GM18873 (cell line): ENCODE results near the gene CAPN1.
A peak's percentile ranks its signal among the peaks of the same experiment; 100 is the strongest.
"Not testable (repeated sequence)": the region's sequence is repeated elsewhere in the genome, so short reads cannot be mapped to it uniquely, and the experiment has no call there.

Source experiments
- ATAC-seq: cut with Tn5 transposase; IDR thresholded peaks from one replicate; pipeline ENCODE4 v1.9.1; 2021; ENCODE audit warnings: mild to moderate bottlenecking, moderate library complexity, moderate number of reproducible peaks; ENCODE audit not compliant: unreplicated experiment, low FRiP score

The CAPN1 gene

GRCh38 chr11:65181569-65182257, at the start of gene CAPN1:
Gene CAPN1 (plus strand): TSS chr11:65181928. CDS start chr11:65182702, 774 bp downstream.
- no peak for ATAC-seq

- ATAC-seq, result peak; percentile 31
Observed at GRCh38 chr11:65132238-65132987, 49.3 kb upstream of the CAPN1 start.

- no peak for ATAC-seq
Observed at GRCh38 chr11:65132988-65133700, 48.6 kb upstream of the CAPN1 start.

- no peak for ATAC-seq
Observed at GRCh38 chr11:65133724-65134123, 48.0 kb upstream of the CAPN1 start.

- ATAC-seq, result peak; percentile 38
Observed at GRCh38 chr11:65134240-65134951, 47.3 kb upstream of the CAPN1 start, which contains the start of gene SYVN1. Gene SYVN1 (minus strand): TSS chr11:65134519. CDS start chr11:65133601, 918 bp downstream.

- peak; percentile 62 for ATAC-seq
Observed at GRCh38 chr11:65134952-65135632, 46.6 kb upstream of the CAPN1 start.

- ATAC-seq, result no peak
Observed at GRCh38 chr11:65135633-65136145, 46.0 kb upstream of the CAPN1 start.

- no peak for ATAC-seq
Observed at GRCh38 chr11:65136515-65137096, 45.1 kb upstream of the CAPN1 start.

- no peak for ATAC-seq
Observed at GRCh38 chr11:65141896-65142494, 39.7 kb upstream of the CAPN1 start.

- no peak for ATAC-seq
Observed at GRCh38 chr11:65147352-65148075, 34.2 kb upstream of the CAPN1 start.

GRCh38 chr11:65148657-65149056, 33.1 kb upstream of the CAPN1 start:
- no peak for ATAC-seq

- ATAC-seq, result not testable (repeated sequence)
Observed at GRCh38 chr11:65150131-65150508, 31.6 kb upstream of the CAPN1 start.

GRCh38 chr11:65150509-65151299, 31.0 kb upstream of the CAPN1 start:
- ATAC-seq, result no peak

GRCh38 chr11:65151331-65151899, 30.3 kb upstream of the CAPN1 start:
- no peak for ATAC-seq

GRCh38 chr11:65152122-65152521, 29.6 kb upstream of the CAPN1 start:
- no peak for ATAC-seq

GRCh38 chr11:65156256-65156655, 25.5 kb upstream of the CAPN1 start:
- no peak for ATAC-seq

- ATAC-seq, result no peak
Observed at GRCh38 chr11:65156926-65157325, 24.8 kb upstream of the CAPN1 start.
